GM19395 (cell line): Measurements from ENCODE around the gene PVRIG.
"Not testable (repeated sequence)": the region's sequence is repeated elsewhere in the genome, so short reads cannot be mapped to it uniquely, and the experiment has no call there.

Experiments
- ATAC-seq: cut with Tn5 transposase; IDR thresholded peaks from one replicate; pipeline ENCODE4 v1.9.1; 2021; ENCODE audit warnings: mild to moderate bottlenecking, moderate library complexity; ENCODE audit not compliant: unreplicated experiment

PVRIG gene

DNA sequence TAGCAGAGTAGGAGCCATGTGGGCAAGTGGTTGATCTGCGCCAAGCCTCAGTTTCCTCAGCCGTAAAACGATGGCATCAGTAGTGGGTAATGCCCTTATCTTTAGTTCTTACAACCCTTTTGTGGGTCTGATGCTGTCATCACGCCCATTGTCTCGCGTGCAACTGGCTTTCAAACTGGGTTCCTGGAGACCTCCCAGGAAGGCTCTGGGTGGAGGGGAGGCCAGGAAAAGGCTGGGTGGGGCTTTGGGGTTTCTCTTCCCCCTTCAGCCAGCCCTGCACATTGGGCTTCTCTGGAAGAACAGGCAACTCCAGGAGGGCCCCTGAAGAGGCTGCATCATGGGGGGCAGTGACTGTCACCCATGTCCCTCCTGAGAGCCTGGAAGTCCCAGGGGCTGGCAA, 5.1 kb downstream of the PVRIG start:
- not testable (repeated sequence) for ATAC-seq

DNA sequence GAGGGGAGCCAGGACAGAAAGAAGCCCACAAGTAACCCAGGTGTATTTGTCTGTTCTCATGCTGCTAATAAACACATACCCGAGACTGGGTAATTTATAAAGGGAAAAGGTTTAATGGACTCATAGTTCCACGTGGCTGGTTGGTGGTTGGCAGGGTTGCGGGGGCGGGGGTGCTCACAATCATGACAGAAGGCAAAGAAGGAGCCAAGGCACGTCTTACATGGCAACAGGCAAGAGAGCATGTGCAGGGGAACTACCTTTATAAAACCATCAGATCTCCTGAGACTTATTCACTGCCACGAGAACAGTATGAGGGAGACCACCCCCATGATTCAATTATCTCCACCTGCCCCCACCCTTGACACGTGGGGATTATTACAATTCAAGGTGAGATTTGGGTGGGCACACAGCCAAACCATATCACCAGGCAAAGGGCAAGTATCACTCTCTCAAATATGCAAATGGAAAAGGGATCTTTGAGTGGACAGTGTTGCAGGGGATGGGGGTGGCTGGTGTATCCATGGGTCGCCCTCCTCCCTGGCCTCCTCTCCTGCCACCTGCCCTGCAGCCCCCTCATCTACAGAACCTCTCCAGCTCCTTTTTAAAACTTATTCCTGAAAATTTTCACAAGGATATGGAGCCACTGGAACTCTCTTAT, 15.0 kb downstream of the PVRIG start:
- ATAC-seq, result not testable (repeated sequence)

DNA sequence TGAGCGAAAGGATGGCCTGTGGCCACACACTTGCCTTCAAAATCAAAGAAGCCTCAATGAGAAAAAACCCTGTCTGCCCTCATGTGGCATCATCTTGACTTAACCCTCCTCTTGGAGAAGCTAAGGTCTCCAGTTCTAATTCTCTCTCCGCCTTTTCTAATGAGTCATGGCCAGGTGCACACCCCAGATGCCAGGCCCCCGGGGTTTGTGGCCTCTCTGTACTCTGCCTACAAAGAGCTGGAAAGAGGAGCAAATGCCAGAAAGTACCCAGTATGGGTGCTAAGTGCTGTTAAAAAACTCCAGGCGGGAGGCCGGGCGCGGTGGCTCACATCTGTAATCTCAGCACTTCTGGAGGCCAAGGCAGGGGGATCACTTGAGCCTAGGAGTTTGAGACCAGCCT, 20.2 kb downstream of the PVRIG start:
- not testable (repeated sequence) for ATAC-seq

DNA sequence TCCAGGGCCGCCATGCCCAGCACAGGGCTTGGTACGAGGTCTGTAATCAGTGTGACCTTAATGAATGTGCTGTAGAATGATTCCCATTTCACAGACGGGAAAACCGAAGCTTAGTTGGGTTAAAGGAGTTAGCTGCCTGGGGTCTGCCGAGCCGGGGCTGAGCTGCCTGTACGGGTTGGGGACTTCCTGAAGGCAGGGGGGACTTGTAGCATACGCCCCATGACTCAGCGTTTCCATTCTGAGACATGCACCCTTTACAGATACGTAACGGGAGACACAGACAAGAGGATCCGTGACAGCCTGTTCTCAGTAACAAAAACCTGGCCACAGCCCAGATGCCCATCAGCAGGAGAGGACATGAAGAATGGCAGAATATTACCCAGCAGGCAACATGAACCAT, 23.6 kb downstream of the PVRIG start:
- ATAC-seq, result not testable (repeated sequence)

DNA sequence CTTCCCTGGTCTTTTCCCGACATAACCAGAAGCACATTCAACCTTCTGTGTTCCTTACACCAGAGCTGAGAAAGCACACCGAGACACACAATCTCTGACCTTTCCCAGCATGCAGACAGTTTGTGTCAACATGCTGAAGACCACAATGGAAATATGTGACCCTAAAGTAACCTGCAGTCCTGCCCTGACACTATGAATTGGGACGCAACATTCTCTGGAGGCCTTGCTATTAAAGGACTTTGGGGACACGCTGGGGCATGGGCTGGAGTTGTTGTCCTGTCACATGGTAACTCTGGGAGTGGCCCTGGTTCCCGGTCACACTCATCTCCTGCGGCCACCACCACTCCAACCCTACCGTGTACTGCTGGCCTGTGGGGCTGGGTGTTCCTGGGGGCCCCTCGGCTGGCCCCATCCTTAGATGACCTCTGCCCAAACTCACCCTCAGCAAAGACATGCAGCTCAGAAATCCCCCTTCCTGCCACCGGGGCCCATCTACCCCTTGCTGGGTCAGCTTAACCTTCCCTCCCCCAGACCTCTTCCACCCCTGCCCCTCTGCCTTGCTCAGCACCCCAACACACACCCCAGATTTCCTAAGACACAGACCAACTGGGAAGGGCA, 25.3 kb downstream of the PVRIG start:
- not testable (repeated sequence) for ATAC-seq

DNA sequence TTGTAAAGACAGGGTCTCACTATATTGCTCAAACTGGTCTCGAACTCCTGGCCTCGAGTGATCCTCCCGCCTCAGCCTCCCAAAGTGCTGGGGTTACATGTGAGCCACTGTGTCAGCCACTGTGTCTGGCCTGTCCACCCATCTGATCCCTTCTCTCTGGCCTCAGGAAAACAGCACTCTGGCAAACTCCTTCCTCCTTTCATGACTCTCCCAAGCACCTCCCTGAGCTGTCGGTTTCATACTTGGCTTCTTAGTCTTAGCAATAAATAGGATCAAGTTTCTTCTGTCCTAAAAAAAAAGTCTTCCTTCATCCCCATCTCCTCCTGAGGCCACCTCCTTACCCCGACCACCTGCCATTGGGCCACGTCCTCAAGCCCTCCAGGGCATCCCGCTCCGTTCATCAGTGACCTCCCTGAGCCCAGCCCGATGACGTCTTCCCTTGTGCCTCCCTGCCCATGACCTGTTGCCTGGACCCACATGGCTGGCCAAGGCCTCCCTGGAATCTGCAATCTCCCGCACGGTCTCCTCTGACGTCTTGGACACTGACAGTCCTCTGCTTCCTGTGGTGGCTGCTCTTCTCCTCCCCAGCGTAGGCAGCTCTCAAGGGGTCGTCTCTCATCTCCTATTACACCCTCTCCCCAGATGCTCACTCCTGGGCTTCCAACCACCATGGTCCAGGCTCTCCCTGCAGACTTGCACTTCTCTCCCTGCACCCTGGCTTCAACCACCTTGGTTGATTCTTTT, 26.5 kb downstream of the PVRIG start:
- not testable (repeated sequence) for ATAC-seq

DNA sequence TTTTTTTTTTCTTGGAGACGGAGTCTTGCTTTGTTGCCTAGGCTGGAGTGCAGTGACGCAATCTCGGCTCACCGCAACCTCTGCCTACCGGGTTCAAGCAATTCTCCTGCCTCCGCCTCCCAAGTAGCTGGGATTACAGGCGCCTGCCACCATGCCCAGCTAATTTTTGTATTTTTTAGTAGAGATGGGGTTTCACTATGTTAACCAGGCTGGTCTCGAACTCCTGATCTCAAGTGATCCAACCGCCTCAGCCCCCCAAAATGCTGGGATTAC, 27.1 kb downstream of the PVRIG start:
- not testable (repeated sequence) for ATAC-seq

DNA sequence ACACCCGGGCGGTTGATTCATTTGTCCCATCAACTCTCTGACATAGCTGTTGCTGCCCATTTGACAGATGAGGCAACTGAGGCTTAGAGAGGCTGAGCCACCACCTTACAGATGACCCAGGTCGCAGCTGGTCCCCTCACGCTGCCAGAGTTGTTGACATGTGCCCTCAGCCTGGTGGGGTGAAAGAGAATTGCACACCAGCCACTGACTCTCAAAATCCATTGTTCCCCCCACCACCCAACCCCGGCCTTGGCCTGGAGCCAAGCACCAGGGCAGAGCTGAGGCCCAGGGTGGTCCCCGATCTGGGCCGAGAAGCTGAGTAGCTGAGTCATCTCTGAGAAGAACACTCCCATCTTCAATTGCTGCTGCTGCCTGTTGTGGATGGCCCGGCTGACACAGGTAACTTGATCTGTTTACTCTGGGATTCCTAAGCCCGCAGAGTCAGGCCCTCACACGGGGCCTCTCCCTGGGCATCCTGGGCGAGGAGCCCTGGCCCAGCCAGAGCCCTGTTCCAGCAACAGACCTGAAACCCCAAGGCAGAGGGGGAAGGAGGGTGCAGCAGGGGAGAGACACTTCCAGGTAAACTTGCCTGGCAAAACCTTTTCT, 27.5 kb downstream of the PVRIG start:
- no peak for ATAC-seq

DNA sequence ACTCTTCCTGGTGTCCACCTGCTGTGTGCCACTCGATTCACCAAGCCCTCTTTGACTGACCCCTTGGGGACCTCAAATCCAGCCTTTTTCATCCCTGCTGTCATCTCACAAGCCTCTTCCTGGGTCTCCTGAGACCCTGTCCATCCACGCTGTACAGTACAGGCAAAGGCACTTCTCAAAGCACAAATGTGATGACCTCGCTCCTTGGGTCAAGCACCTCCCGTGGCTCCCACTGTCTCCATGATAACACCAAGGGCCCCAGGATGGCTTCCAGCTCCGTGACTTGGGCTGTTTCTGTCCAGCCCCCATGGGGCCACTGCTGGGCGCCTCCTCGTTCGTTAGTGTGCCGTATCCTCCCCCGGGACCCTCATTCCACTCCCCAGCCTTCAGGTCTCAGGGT, 28.7 kb downstream of the PVRIG start:
- ATAC-seq, result no peak

DNA sequence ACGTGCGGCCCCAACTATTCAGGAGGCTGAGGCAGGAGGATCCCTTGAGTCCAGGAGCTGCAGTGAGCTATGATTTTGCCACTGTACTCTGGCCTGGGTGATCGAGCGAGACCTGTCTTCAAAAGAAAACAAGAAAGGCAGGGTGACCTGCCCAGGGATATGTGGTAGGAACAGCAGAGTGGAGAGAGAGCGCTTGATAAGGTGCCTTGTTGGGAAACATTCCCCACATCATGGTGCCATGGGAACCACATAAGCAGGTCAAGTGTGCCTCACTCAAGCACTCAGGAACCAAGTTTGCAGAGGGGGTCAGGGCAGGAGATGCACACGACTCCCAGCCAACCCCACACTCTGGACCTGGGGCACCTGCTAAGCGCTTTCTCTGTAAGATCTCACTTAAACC, 37.3 kb downstream of the PVRIG start:
- ATAC-seq, result no peak

DNA sequence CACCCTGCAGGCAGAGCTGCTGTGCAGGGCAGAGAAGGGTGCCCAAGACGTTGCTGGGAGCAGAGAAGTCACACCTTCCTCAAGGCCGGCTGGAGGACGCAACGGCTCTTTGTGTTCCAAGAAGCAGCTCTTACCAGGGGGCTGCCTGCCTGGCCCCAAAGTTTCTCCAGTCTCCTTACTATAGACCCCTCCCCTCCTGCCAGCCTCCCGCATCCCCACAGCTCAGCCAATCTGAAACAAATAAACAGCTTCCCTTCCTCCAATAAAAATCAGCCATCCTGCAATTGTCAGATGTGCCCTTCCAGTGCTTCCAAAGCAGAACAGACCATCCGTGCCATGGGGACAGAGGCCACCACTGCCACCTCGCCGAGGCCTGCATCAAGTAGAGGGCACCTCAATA, 40.2 kb downstream of the PVRIG start:
- not testable (repeated sequence) for ATAC-seq

DNA sequence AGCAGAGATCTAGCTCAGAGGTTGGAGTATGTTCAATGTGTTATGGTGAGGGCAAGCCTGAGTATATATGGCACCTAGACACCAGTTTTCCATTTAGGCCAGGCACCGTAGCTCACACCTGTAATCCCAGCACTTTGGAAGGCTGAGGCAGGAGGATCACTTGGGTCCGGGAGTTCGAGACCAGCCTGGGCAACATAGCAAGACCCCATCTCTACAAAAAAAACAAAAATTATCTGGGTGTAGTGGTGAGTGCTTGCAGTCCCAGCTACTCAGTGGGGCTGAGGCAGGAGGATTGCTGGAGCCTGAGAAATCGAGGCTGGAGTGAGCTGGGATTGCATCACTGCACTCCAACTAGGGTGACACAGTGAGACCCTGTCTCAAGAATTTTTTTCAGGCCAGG, 43.1 kb downstream of the PVRIG start:
- ATAC-seq, result not testable (repeated sequence)

DNA sequence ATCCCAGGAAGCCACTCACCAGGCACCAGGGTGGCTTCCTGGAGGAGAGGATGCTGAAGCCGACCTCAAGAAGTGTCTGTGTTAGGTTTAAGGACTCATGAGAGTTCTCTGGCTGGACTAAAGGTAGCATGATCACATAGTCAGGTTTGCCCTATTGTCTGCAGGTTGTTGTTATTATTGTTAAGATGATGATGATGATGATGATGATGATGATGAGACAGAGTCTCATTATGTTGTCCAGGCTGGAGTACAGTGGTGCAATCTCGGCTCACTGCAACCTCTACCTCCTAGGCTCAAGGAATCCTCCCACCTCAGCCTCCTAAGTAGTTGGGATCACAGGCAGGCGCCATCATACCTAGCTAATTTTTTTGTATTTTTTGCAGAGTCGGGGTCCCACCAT, 44.5 kb downstream of the PVRIG start:
- not testable (repeated sequence) for ATAC-seq

DNA sequence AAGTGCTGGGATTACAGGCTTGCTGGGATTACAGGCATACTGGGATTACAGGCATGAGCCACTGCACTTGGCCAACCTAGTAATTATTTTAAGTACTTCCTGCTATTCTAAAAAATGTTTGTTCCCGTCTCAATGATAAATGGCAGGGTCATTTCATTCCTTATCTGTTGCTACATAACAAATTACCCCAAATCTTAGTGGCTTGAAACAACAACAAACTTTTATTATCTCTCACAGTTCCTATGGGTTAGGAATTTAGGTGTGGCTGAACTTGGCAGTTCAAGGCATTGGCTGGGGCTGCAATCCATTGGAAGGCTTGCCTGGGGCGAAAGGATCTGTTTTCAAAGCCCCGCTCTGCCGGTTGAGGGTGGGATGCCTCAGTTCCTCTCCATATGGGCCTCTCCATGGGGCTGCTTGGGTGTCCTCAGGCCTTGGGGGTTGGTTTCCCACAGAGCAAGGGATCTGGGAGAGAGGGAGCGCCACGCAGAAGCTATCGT, 45.0 kb downstream of the PVRIG start:
- not testable (repeated sequence) for ATAC-seq

DNA sequence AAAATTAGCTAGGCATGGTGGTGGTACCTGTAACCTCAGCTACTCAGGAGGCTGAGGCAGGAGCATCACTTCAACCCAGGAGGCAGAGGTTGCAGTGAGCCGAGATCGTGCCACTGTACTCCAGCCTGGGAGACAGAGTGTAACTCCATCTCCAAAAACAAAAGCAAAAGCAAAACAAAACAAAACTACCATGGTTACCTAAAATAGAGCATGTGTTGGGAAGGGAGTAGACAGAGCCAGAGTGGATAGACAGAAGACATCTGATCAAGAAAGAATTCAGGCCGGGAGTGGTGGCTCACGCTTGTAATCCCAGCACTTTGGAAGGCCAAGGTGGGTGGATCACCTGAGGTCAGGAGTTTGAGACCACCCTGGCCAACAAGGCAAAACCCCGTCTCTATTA, 46.1 kb downstream of the PVRIG start:
- ATAC-seq, result not testable (repeated sequence)

DNA sequence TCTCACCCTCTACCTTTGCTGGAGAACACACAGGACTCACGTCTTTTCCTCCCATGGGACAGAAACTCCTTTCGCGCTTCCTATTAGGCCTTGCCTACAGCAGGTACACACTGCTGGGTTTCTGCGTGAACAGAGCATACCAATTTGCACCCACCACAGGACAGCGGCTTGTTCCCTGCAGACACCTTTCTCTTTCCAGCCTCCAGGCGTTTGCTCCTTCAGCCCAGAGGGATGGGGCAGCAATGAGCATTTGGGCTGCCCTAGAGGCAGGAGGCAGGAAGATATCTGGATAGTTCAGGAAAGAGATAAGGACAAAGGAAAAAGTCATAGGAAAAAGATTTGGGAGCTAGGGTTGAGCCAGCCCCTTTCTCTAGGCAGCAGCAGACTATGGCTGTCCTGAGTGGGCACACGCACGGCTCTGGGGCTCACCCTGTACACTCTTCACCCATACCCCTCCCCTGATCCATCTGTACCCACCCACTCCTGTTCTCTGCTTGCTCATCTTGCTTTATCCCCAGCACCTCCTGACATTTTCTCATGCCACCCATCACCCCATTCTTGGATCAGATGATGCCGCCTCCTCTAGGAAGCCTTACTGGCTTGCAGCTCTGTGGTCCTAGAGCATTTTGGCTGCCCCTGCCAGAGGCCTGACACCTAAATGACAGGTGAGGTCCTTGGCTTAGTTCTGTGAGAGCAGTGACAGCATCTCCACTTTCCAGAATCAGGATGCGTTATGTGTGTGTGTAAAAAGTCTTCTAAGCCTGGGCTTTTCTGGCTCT, 47.0 kb downstream of the PVRIG start:
- ATAC-seq, result no peak

DNA sequence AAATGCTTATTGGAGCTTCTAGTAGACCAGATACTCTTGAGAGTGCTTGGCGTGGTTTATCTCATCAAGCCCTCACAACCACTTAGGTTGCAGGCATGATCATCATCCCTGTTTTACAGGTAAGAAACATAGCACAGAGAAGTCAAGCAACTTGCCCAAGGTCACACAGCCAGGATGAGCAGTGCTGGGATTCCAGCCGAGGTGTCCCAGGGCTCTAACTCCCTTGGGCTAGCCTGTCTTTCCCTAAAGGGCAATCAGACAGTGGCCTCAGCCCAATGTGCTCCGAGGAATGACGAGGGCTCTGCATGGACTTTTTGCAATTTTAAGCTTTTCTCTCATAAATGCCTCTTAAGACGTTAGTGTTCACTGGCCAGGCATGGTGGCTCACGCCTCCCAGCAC, 47.9 kb downstream of the PVRIG start:
- ATAC-seq, result no peak

DNA sequence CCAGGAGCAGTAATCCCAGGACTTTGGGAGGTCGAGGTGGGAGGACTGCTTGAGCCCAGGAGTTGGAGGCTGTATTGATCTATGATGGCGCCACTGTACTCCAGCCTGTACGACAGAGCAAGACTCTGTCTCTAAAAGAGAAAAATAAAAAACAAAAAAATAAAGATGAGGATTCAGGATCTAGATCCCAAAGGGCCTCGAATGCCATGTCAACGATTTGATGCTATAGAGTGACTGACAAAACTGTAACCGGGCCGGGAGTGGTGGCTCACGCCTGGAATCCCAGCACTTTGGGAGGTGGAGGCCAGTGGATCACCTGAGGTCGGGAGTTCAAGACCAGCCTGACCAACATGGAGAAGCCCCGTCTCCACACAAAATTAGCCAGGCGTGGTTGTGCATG, 49.1 kb downstream of the PVRIG start:
- ATAC-seq, result not testable (repeated sequence)

DNA sequence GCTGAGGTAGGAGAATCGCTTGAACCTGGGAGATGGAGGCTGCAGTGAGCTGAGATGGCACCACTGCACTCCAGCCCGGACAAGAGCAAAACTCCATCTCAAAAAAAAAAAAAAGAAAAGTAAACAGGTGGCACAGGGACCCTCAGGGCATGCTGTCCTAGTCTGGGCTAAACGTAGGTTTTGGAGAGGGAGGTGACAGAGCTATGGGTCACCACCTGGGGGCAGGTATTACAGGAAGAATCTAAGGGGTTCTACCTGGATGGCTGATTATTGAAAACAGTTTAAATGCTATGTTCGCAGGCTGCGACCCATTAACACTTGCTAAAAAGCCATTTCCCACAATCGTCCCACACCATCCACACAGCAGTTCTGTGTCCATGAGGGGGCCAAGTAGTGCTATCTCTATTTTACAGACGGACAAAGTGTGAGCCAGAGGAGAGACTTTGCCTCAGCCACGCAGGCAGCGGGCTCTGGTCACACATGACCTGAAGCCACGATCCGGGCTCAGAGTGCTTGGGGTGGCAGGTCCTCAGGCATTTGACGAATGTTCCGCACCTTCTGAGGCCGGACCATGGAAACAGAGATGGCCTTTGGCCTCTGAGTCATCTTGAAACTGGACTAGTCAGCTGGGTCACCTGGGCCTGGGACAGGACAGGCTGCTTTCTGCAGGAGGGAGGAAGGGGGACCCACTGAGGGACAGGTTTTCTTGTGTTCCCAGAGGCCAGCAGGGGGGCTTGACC, 49.7 kb downstream of the PVRIG start:
- not testable (repeated sequence) for ATAC-seq
